Posterior cingulate gyrus (tissue), 11 donors: ENCODE measurements around the gene DNAH12.
"Not testable (repeated sequence)": the region's sequence is repeated elsewhere in the genome, so short reads cannot be mapped to it uniquely, and the experiment has no call there.

ENCODE experiments used
- DNase-seq, 10 donors: peaks; one replicate each; pipeline versions ENCODE4 v3.0.0 to v3.0.0-alpha.2; 2020 to 2021; ENCODE audit warnings: mixed read lengths in 3 of 10
- intact Hi-C: fragments of 100-400 bp; cut with DNase I; formaldehyde crosslinking; loops from one replicate; pipeline ENCODE4 v1.15.1; 2023

Gene DNAH12

GRCh38 chr3:57420001-57420400 lies 124.1 kb downstream of the DNAH12 start:
- intact Hi-C loops = no loop called here
- no peak for DNase-seq

GRCh38 chr3:57411715-57412114 lies 132.4 kb downstream of the DNAH12 start:
- no peak for DNase-seq
- intact Hi-C loops = no loop called here

- no peak for DNase-seq
- intact Hi-C loops = no loop called here
Measured at GRCh38 chr3:57409471-57409870, 134.7 kb downstream of the DNAH12 start.

GRCh38 chr3:57402675-57403074 lies 141.5 kb downstream of the DNAH12 start:
- DNase-seq = no peak
- intact Hi-C loops = no loop called here

- DNase-seq = peak in 3 of 10 donors; percentile 3 to 22 (median 19)
- intact Hi-C loops = no loop called here
Measured at GRCh38 chr3:57397175-57398026, 146.7 kb downstream of the DNAH12 start.

GRCh38 chr3:57393977-57394376 lies 150.2 kb downstream of the DNAH12 start:
- intact Hi-C loops = no loop called here
- DNase-seq = no peak

- intact Hi-C loops = no loop called here
- no peak for DNase-seq
Measured at GRCh38 chr3:57391767-57392166, 152.4 kb downstream of the DNAH12 start.

- no peak for DNase-seq
- intact Hi-C loops = no loop called here
Measured at GRCh38 chr3:57389271-57389670, 154.9 kb downstream of the DNAH12 start.

- no peak for DNase-seq
- intact Hi-C loops = no loop called here
Measured at GRCh38 chr3:57386307-57386706, 157.8 kb downstream of the DNAH12 start.

- no peak for DNase-seq
Measured at GRCh38 chr3:57385498-57385897, 158.6 kb downstream of the DNAH12 start.

GRCh38 chr3:57383838-57384237 lies 160.3 kb downstream of the DNAH12 start:
- no peak for DNase-seq
- intact Hi-C loops = no loop called here

More at GRCh38 chr3:57385498-57385897, 158.6 kb downstream of the DNAH12 start:
- intact Hi-C loops = no loop called here

GRCh38 chr3:57383406-57383805 lies 160.7 kb downstream of the DNAH12 start:
- DNase-seq = no peak
- intact Hi-C loops = no loop called here

GRCh38 chr3:57382933-57383332 lies 161.2 kb downstream of the DNAH12 start:
- no peak for DNase-seq
- intact Hi-C loops = no loop called here

GRCh38 chr3:57370341-57370740 lies 173.8 kb downstream of the DNAH12 start:
- DNase-seq = no peak
- intact Hi-C loops = no loop called here

- intact Hi-C loops, DNase-seq: not testable (repeated sequence)
Measured at GRCh38 chr3:57365089-57365488, 179.1 kb downstream of the DNAH12 start.

- DNase-seq, intact Hi-C loops: not testable (repeated sequence)
Measured at GRCh38 chr3:57356275-57356674, 187.9 kb downstream of the DNAH12 start.

GRCh38 chr3:57354768-57355167 lies 189.4 kb downstream of the DNAH12 start:
- intact Hi-C loops = no loop called here
- no peak for DNase-seq

GRCh38 chr3:57350271-57350670 lies 193.9 kb downstream of the DNAH12 start:
- intact Hi-C loops = no loop called here
- DNase-seq = no peak

GRCh38 chr3:57339071-57339642 lies 205.0 kb downstream of the DNAH12 start:
- intact Hi-C loops, DNase-seq: not testable (repeated sequence)

GRCh38 chr3:57338272-57339070 lies 205.7 kb downstream of the DNAH12 start:
- peak in 2 of 10 donors; percentile 63 to 86 for DNase-seq
- intact Hi-C loops = not testable (repeated sequence)

- intact Hi-C loops = no loop called here
- DNase-seq = no peak
Measured at GRCh38 chr3:57335283-57335938, 208.7 kb downstream of the DNAH12 start.
